ENCODE results near the gene TPPP3. TPM values are rescaled to one million over a fixed set of nuclear protein-coding genes. Genes with fewer than 3 reads are reported as not detected.

TPPP3 gene
- not detected in 2 replicates for total RNA-seq
- total RNA-seq (2013): 6.0 TPM
- 0.29 and 0.31 TPM in 2 replicates for polyA plus RNA-seq
- polyA minus RNA-seq: 0.29 TPM in 1 of 2 replicates, not detected in the other

GRCh38 chr16:67393111-67393787 lies at the start of gene TPPP3:
Gene TPPP3, minus strand, starts transcription at chr16:67393498. Its CDS starts 2,387 bp downstream, at chr16:67391111.
- POLR2A ChIA-PET: interaction anchor here (0.7 kb wide), 1 partner anchor 10 kb away, joined by 3 read pairs; no protein-coding TSS in a partner anchor
- Histone ChIP-seq H3K36me3 (replicated peaks in 1 of 2; ENCODE audit: control extremely low read depth in 1 of 2, control insufficient read depth in 1 of 2, extremely low read depth in 1 of 2, insufficient read depth in 2 of 2, low read length in 1 of 2) (no peaks in the 10 kb centered on the region), H4K20me1 (ENCODE audit: control insufficient read depth, insufficient read depth, low read length, poor library complexity, severe bottlenecking) (no peaks in the 10 kb centered on the region), H3K4me3 (ENCODE audit: control extremely low read depth in 1 of 5, extremely low read depth in 1 of 5, insufficient read depth in 1 of 5, low read depth in 2 of 5, low read length in 4 of 5) (peak within 1 kb of the TSS in 3 of 5 experiments; percentile 21 to 39 (median 31)), H3K79me2 (ENCODE audit: control insufficient read depth, insufficient read depth, low read length) (no peaks in the 10 kb centered on the region), H3K27me3 (replicated peaks in 1 of 4; ENCODE audit: control extremely low read depth in 1 of 4, control insufficient read depth in 3 of 4, insufficient read depth in 4 of 4, low read length in 3 of 4) (peaks cover 0 to 42% (median 31%) of the 10 kb centered on the region in 4 experiments), H3K4me2 (replicated peaks; ENCODE audit: low read depth, low read length, poor library complexity, severe bottlenecking) (peak within 1 kb of the TSS; percentile 85), H3K9me3 (ENCODE audit: control extremely low read depth in 1 of 3, control insufficient read depth in 2 of 3, insufficient read depth in 1 of 3, low read length in 2 of 3) (peaks cover 0 to 18% (median 0%) of the 10 kb centered on the region in 3 donors), H3K4me1 (ENCODE audit: control insufficient read depth in 2 of 2, insufficient read depth in 2 of 2, low read length in 2 of 2) (peaks cover 35 to 36% of the 10 kb centered on the region in 2 donors), H3K27ac (ENCODE audit: low read length in 2 of 2) (no peak within 1 kb of the TSS), H3K9ac (ENCODE audit: low read length) (peak within 1 kb of the TSS; percentile 45), H2AFZ (ENCODE audit: insufficient read depth, low read depth, low read length, poor library complexity, severe bottlenecking) (peak within 1 kb of the TSS; percentile 73)
- peaks cover 36% of the 10 kb centered on the region for H3K27me3 Mint-ChIP-seq
- ATAC-seq (ENCODE audit: low read depth): no peak
- CTCF ChIA-PET: interaction anchor here (1.0 kb wide), 1 partner anchor 44 kb away, joined by 3 read pairs; no protein-coding TSS in a partner anchor
- intact Hi-C loops (cut with micrococcal nuclease): loop anchor here (10.0 kb wide), 1 partner anchor 48 kb away; no protein-coding TSS in a partner anchor
- DNase-seq: no peak
- no peak for TF ChIP-seq EZH2 (IDR thresholded peaks at IDR 0.05; ENCODE audit: borderline replicate concordance, insufficient read depth, low read depth, low read length, poor library complexity, severe bottlenecking)
- TF ChIP-seq, protein P1, sequence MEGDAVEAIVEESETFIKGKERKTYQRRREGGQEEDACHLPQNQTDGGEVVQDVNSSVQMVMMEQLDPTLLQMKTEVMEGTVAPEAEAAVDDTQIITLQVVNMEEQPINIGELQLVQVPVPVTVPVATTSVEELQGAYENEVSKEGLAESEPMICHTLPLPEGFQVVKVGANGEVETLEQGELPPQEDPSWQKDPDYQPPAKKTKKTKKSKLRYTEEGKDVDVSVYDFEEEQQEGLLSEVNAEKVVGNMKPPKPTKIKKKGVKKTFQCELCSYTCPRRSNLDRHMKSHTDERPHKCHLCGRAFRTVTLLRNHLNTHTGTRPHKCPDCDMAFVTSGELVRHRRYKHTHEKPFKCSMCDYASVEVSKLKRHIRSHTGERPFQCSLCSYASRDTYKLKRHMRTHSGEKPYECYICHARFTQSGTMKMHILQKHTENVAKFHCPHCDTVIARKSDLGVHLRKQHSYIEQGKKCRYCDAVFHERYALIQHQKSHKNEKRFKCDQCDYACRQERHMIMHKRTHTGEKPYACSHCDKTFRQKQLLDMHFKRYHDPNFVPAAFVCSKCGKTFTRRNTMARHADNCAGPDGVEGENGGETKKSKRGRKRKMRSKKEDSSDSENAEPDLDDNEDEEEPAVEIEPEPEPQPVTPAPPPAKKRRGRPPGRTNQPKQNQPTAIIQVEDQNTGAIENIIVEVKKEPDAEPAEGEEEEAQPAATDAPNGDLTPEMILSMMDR (IDR thresholded peaks at IDR 0.05): peak; percentile 38
- H3K4me3 Mint-ChIP-seq: peak within 1 kb of the TSS; percentile 85
- no peaks in the 10 kb centered on the region for H3K9me3 Mint-ChIP-seq (ENCODE audit: insufficient read depth)
- H3K4me1 Mint-ChIP-seq: peaks cover 26% of the 10 kb centered on the region
- H3K27ac Mint-ChIP-seq: peak within 1 kb of the TSS; percentile 10
- WGBS (ENCODE audit: insufficient coverage): 15% methylated on average over 41 of the region's 56 CpGs

All from B cell (primary cell).